Stimulated activated CD8-positive, alpha-beta memory T cell treated with anti-CD3 and anti-CD28 coated beads, Interleukin-7, amount 100 ng/mL, for 4 hours (primary cell): Measurements from ENCODE around the gene MPC1.
"Not testable (repeated sequence)": the region's sequence is repeated elsewhere in the genome, so short reads cannot be mapped to it uniquely, and the experiment has no call there.

Experiments
- DNase-seq, 2 donors: peaks; one replicate each; pipeline ENCODE4 v3.0.0-alpha.2; 2020; ENCODE audit warnings: low read depth in 2 of 2

Gene MPC1

GRCh38 chr6:166345672-166346071, 37.1 kb downstream of the MPC1 start:
- DNase-seq, result not testable (repeated sequence)

GRCh38 chr6:166344921-166345320, 37.8 kb downstream of the MPC1 start:
- DNase-seq, result not testable (repeated sequence)

GRCh38 chr6:166344240-166344639, 38.5 kb downstream of the MPC1 start:
- no peak for DNase-seq

GRCh38 chr6:166343150-166343487, 39.6 kb downstream of the MPC1 start:
- DNase-seq, result no peak

GRCh38 chr6:166342349-166343149, 40.2 kb downstream of the MPC1 start, which contains the start of gene SFT2D1:
TSS of gene SFT2D1 (minus strand) at chr6:166342545. CDS start at chr6:166342481, 64 bp downstream.
- peak; percentile 62 to 79 for DNase-seq

- DNase-seq, result no peak
Observed at GRCh38 chr6:166341977-166342348, 40.8 kb downstream of the MPC1 start.

GRCh38 chr6:166341464-166341863, 41.3 kb downstream of the MPC1 start:
- DNase-seq, result no peak

GRCh38 chr6:166338854-166339253, 43.9 kb downstream of the MPC1 start:
- DNase-seq, result no peak

GRCh38 chr6:166336847-166337246, 45.9 kb downstream of the MPC1 start:
- no peak for DNase-seq

GRCh38 chr6:166335378-166336302, 47.1 kb downstream of the MPC1 start:
- DNase-seq, result no peak

- no peak for DNase-seq
Observed at GRCh38 chr6:166334878-166335277, 47.9 kb downstream of the MPC1 start.

- no peak for DNase-seq
Observed at GRCh38 chr6:166333172-166333995, 49.4 kb downstream of the MPC1 start.

GRCh38 chr6:166331503-166332415, 51.0 kb downstream of the MPC1 start:
- DNase-seq, result no peak

GRCh38 chr6:166330612-166331011, 52.1 kb downstream of the MPC1 start:
- DNase-seq, result no peak

- DNase-seq, result no peak
Observed at GRCh38 chr6:166325383-166326042, 57.2 kb downstream of the MPC1 start.

GRCh38 chr6:166323395-166323794, 59.3 kb downstream of the MPC1 start:
- no peak for DNase-seq

GRCh38 chr6:166318649-166319600, 63.8 kb downstream of the MPC1 start:
- no peak for DNase-seq

- DNase-seq, result no peak
Observed at GRCh38 chr6:166318227-166318626, 64.5 kb downstream of the MPC1 start.
